Measurements from ENCODE around the gene SLC46A3.

SLC46A3 gene

DNA sequence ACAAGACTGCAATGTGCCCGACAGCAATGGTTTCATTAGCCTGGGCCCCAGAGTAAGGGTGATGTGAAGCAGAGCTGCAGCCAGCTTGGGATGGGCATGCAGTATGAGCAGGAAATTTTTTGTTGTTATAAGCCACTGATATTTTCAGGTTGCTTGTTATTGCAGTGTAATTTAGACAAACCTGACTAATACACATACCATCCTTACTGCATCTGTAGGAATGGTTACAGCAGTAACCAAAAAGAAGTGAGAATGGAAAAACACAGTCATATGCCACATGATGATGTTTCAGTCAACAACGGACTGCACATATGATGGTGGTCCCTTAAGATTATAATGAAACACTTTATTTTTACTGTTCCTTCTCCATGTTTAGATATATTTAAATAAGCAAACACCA is 68.5 kb downstream of the SLC46A3 start:
- intact Hi-C loops (cut with DNase I) = no loop called here
- no peak for DNase-seq
